Osteocyte (in vitro differentiated cells): ENCODE results near the gene GRB10. TPM values are rescaled to one million over a fixed set of nuclear protein-coding genes. Genes with fewer than 3 reads are reported as not detected.

Experiments
- DNase-seq: peaks from one replicate; pipeline ENCODE4 v3.0.0; 2021; ENCODE audit warnings: mixed read lengths; ENCODE audit not compliant: unreplicated experiment; ENCODE audit errors: extremely low spot score
- H3K27ac Mint-ChIP-seq: one replicate; pipeline ENCODE4 v1.8.0; 2021; ENCODE audit warnings: mild to moderate bottlenecking, mixed read lengths; ENCODE audit not compliant: unreplicated experiment
- H3K27me3 Mint-ChIP-seq: one replicate; pipeline ENCODE4 v1.8.0; 2021; ENCODE audit warnings: mixed read lengths; ENCODE audit not compliant: unreplicated experiment
- H3K36me3 Mint-ChIP-seq: one replicate; pipeline ENCODE4 v1.8.0; 2021; ENCODE audit warnings: mixed read lengths; ENCODE audit not compliant: unreplicated experiment
- H3K4me1 Mint-ChIP-seq: one replicate; pipeline ENCODE4 v1.8.0; 2021; ENCODE audit warnings: mixed read lengths; ENCODE audit not compliant: unreplicated experiment
- H3K4me3 Mint-ChIP-seq: one replicate; pipeline ENCODE4 v1.8.0; 2021; ENCODE audit warnings: mild to moderate bottlenecking, moderate library complexity, mixed read lengths; ENCODE audit not compliant: unreplicated experiment
- H3K9me3 Mint-ChIP-seq: one replicate; pipeline ENCODE4 v1.8.0; 2021; ENCODE audit warnings: mixed read lengths; ENCODE audit not compliant: unreplicated experiment
- CTCF ChIP-seq: fragments of 200-600 bp; sonication (generic); IDR thresholded peaks from 2 replicates; pipeline ENCODE4 v1.5.0; 2021; ENCODE audit warnings: antibody characterized with exemption, mild to moderate bottlenecking, moderate library complexity
- total RNA-seq: library from RNA; stranded (reverse); gene quantifications from 2 replicates; pipeline ENCODE4 v1.2.1, GENCODE V29; 2021

GRB10 gene
- total RNA-seq, 1 donor from 2014 or later: 51.3 TPM

- Mint-ChIP-seq H3K4me3 (no peak overlapping the region), H3K36me3 (peaks cover 5% of the 10 kb centered on the region), H3K27me3 (no peaks in the 10 kb centered on the region), H3K27ac (peak overlapping the region; percentile 57), H3K9me3 (no peaks in the 10 kb centered on the region), H3K4me1 (peaks cover 40% of the 10 kb centered on the region)
- no peak for TF ChIP-seq CTCF
- no peak for DNase-seq
Observed at GRCh38 chr7:50720295-50720694, 62.4 kb downstream of the GRB10 start.

- DNase-seq: no peak
- no peak overlapping the region for H3K27ac Mint-ChIP-seq
- no peaks in the 10 kb centered on the region for H3K27me3 Mint-ChIP-seq
- TF ChIP-seq CTCF: no peak
- H3K4me1 Mint-ChIP-seq: peaks cover 41% of the 10 kb centered on the region
- no peak overlapping the region for H3K4me3 Mint-ChIP-seq
- H3K9me3 Mint-ChIP-seq: no peaks in the 10 kb centered on the region
- peaks cover 2% of the 10 kb centered on the region for H3K36me3 Mint-ChIP-seq
Observed at GRCh38 chr7:50718876-50719275, 63.8 kb downstream of the GRB10 start.

- no peaks in the 10 kb centered on the region for H3K27me3 Mint-ChIP-seq
- TF ChIP-seq CTCF: no peak
- H3K27ac Mint-ChIP-seq: no peak overlapping the region
- DNase-seq: no peak
- H3K9me3 Mint-ChIP-seq: no peaks in the 10 kb centered on the region
- peaks cover 42% of the 10 kb centered on the region for H3K4me1 Mint-ChIP-seq
- peaks cover 2% of the 10 kb centered on the region for H3K36me3 Mint-ChIP-seq
- no peak overlapping the region for H3K4me3 Mint-ChIP-seq
Observed at GRCh38 chr7:50718311-50718710, 64.4 kb downstream of the GRB10 start.

GRCh38 chr7:50717181-50717580 is 65.5 kb downstream of the GRB10 start:
- no peak overlapping the region for H3K4me3 Mint-ChIP-seq
- H3K27me3 Mint-ChIP-seq: no peaks in the 10 kb centered on the region
- no peaks in the 10 kb centered on the region for H3K9me3 Mint-ChIP-seq
- no peak overlapping the region for H3K27ac Mint-ChIP-seq
- no peak for DNase-seq
- peaks cover 2% of the 10 kb centered on the region for H3K36me3 Mint-ChIP-seq
- no peak for TF ChIP-seq CTCF
- peaks cover 53% of the 10 kb centered on the region for H3K4me1 Mint-ChIP-seq

- Mint-ChIP-seq H3K4me1 (peaks cover 49% of the 10 kb centered on the region), H3K9me3 (no peaks in the 10 kb centered on the region), H3K4me3 (no peak overlapping the region), H3K27ac (no peak overlapping the region), H3K36me3 (peaks cover 2% of the 10 kb centered on the region), H3K27me3 (no peaks in the 10 kb centered on the region)
- no peak for DNase-seq
- TF ChIP-seq CTCF: no peak
Observed at GRCh38 chr7:50714857-50715256, 67.8 kb downstream of the GRB10 start.
